ENCODE results near the gene C8A. TPM values are rescaled to one million over a fixed set of nuclear protein-coding genes. Genes with fewer than 3 reads are reported as not detected.

Gene C8A
- total and polyA plus RNA-seq, 2 of the 8 experiments (the other 6 are each of a cell fraction or from before 2014, with no cell fraction given): not detected

GRCh38 chr1:56901716-56902115, 47.1 kb downstream of the C8A start:
- no peaks in the 10 kb centered on the region for H3K4me1 ChIP-seq (replicated peaks in 1 of 4; ENCODE audit: control insufficient read depth in 3 of 4, insufficient read depth in 4 of 4, low read length in 3 of 4)
- H3K27ac ChIP-seq (ENCODE audit: low read depth, low read length): no peak overlapping the region
- H3K18ac ChIP-seq (ENCODE audit: extremely low read depth, low read length): no peak overlapping the region
- no peak overlapping the region for H4K5ac ChIP-seq (ENCODE audit: insufficient read length, low read depth, low read length)
- no peak overlapping the region for H4K8ac ChIP-seq (ENCODE audit: extremely low read depth, insufficient read depth, low read length)
- WGBS, 2 experiments (ENCODE audit: extremely low coverage in 1 of 2, insufficient coverage in 1 of 2, insufficient read length in 1 of 2, insufficient replicate concordance in 2 of 2, low coverage in 1 of 2, low lambda C conversion rate in 2 of 2, missing lambda C conversion rate in 1 of 2): 80% methylated on average over 3 of the region's 3 CpGs; no CpG with 5 or more reads in 1 of the 2 experiments
- no peak overlapping the region for H4K91ac ChIP-seq (replicated peaks; ENCODE audit: insufficient read length, low read length)
- no peak overlapping the region for H2BK20ac ChIP-seq (ENCODE audit: low read length)
- H2BK15ac ChIP-seq (ENCODE audit: low read length): no peak overlapping the region
- H3K4me3 ChIP-seq (ENCODE audit: extremely low read depth in 1 of 4, insufficient read depth in 2 of 4, low read depth in 3 of 4, low read length in 4 of 4): no peak overlapping the region
- TF ChIP-seq FOSL1 (IDR thresholded peaks at IDR 0.05; ENCODE audit: insufficient read depth, low read depth, low read length): no peak
- no peak for TF ChIP-seq HDAC2 (IDR thresholded peaks at IDR 0.05; ENCODE audit: borderline replicate concordance in 1 of 2, low read depth in 2 of 2, low read length in 2 of 2)
- TF ChIP-seq SUZ12 (IDR thresholded peaks at IDR 0.05; ENCODE audit: low read length): no peak
- TF ChIP-seq GTF2F1 (IDR thresholded peaks at IDR 0.05; ENCODE audit: borderline replicate concordance, low read depth, low read length): no peak
- no peak for TF ChIP-seq JUN (IDR thresholded peaks at IDR 0.05; ENCODE audit: low read depth, low read length)
- no peak for TF ChIP-seq POU5F1 (IDR thresholded peaks at IDR 0.05; ENCODE audit: low read depth, low read length)
- TF ChIP-seq RAD21 (IDR thresholded peaks at IDR 0.05 in 1 of 2, conservative IDR thresholded peaks at IDR 0.05 in 1 of 2; ENCODE audit: low read depth in 2 of 2, low read length in 2 of 2): no peak
- no peak for TF ChIP-seq TEAD4 (IDR thresholded peaks at IDR 0.05; ENCODE audit: low read depth, low read length)
- no peak for TF ChIP-seq TAF1 (IDR thresholded peaks at IDR 0.05; ENCODE audit: low read depth, low read length)
- TF ChIP-seq CHD1 (IDR thresholded peaks at IDR 0.05; ENCODE audit: low read depth, low read length): no peak
- no peak for TF ChIP-seq BCL11A (IDR thresholded peaks at IDR 0.05; ENCODE audit: low read depth in 2 of 2, low read length in 2 of 2)
- no peak for TF ChIP-seq ASH2L (IDR thresholded peaks at IDR 0.05; ENCODE audit: low read length)
- TF ChIP-seq RFX5 (IDR thresholded peaks at IDR 0.05; ENCODE audit: borderline replicate concordance, low read depth, low read length): no peak
- TF ChIP-seq EGR1 (IDR thresholded peaks at IDR 0.05; ENCODE audit: borderline replicate concordance, low read depth, low read length): no peak
- H3K23ac ChIP-seq (ENCODE audit: insufficient read length): no peak overlapping the region
- no peaks in the 10 kb centered on the region for H4K20me1 ChIP-seq (replicated peaks in 1 of 2; ENCODE audit: control insufficient read depth in 1 of 2, insufficient read depth in 2 of 2, low read length in 2 of 2)
- H3K4ac ChIP-seq (replicated peaks; ENCODE audit: insufficient read length, low read depth, low read length): no peak overlapping the region
- FAIRE-seq (no peak), DNase-seq (ENCODE audit: low read depth in 1 of 2, low spot score in 2 of 2) (no peak)
- H2BK120ac ChIP-seq (replicated peaks; ENCODE audit: low read depth, low read length): no peak overlapping the region
- no peak overlapping the region for H2AK5ac ChIP-seq (ENCODE audit: low read depth, low read length)
- H3K79me2 ChIP-seq (ENCODE audit: control insufficient read depth in 1 of 2, insufficient read depth in 2 of 2, low read length in 2 of 2): no peaks in the 10 kb centered on the region
- H3K9me3 ChIP-seq (ENCODE audit: insufficient read depth in 2 of 2, low read depth in 1 of 2, low read length in 1 of 2): no peaks in the 10 kb centered on the region
- POLR2A ChIA-PET (ENCODE audit: partially characterized antibody): no interaction called here
- H3K56ac ChIP-seq (replicated peaks; ENCODE audit: insufficient read length, low read depth, low read length): no peak overlapping the region
- no peak overlapping the region for H3K4me2 ChIP-seq (ENCODE audit: insufficient read depth in 1 of 2, low read depth in 2 of 2, low read length in 2 of 2)
- H3K9ac ChIP-seq (replicated peaks in 1 of 4; ENCODE audit: extremely low read depth in 1 of 4, low read depth in 3 of 4, low read length in 3 of 4): no peak overlapping the region
- H2BK5ac ChIP-seq (ENCODE audit: low read depth, low read length): no peak overlapping the region
- CTCF ChIA-PET (ENCODE audit: partially characterized antibody): interaction anchor here (0.8 to 1.7 kb wide), 5 partner anchors 27 to 81 kb away, joined by 3 to 6 read pairs (median 3); no protein-coding TSS in a partner anchor
- no peak overlapping the region for H2BK12ac ChIP-seq (ENCODE audit: low read depth, low read length)
- H3K79me1 ChIP-seq (ENCODE audit: low read depth, low read length): no peaks in the 10 kb centered on the region
- H2AFZ ChIP-seq (ENCODE audit: low read length): no peak overlapping the region
- H3K27me3 ChIP-seq (replicated peaks in 1 of 4; ENCODE audit: control insufficient read depth in 3 of 4, extremely low read depth in 1 of 4, insufficient read depth in 3 of 4, low read length in 3 of 4): no peaks in the 10 kb centered on the region
- no peaks in the 10 kb centered on the region for H3K23me2 ChIP-seq (ENCODE audit: low read depth, low read length)
- H3K14ac ChIP-seq (ENCODE audit: insufficient read length): no peak overlapping the region
- H3K36me3 ChIP-seq (ENCODE audit: control insufficient read depth in 2 of 4, insufficient read depth in 4 of 4, low read length in 3 of 4): no peaks in the 10 kb centered on the region

Measured in H1 (cell line).